Hepatic stellate cell (primary cell): ENCODE measurements around the gene ZNF749.
"Not testable (repeated sequence)": the region's sequence is repeated elsewhere in the genome, so short reads cannot be mapped to it uniquely, and the experiment has no call there.

Experiments
- DNase-seq: peaks from one replicate; pipeline ENCODE4 v3.0.0; 2011; ENCODE audit warnings: low spot score

Gene ZNF749

DNA sequence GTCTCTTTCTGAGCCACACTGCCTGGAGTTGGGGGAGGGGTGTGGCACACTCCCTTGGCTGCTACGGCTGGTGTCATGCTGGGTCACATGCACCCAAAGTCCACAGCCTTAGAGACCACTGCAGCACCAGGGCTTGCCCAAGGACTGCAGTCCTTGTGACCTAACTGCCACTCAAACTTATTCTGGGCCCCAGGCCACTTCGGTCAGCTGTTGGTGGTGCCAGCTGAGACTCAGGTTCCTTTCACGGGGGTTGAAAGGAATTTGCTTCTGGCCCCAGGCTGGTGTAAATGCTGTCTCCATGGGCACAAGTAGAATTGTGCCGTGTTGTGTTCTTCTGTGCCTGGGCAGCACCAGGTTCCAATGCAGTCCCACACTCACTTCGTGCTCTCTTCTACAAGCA lies 31.4 kb downstream of the ZNF749 start:
- DNase-seq: no peak

- DNase-seq: no peak
These were observed 38.5 kb downstream of the ZNF749 start for GRCh38 chr19:57473646-57474045.

GRCh38 chr19:57477191-57478008 lies 42.3 kb downstream of the ZNF749 start, which contains the start of gene ZNF772:
ZNF772 (minus strand) TSS chr19:57477566; CDS start chr19:57477309, 257 bp downstream.
- peak; percentile 96 for DNase-seq

DNA sequence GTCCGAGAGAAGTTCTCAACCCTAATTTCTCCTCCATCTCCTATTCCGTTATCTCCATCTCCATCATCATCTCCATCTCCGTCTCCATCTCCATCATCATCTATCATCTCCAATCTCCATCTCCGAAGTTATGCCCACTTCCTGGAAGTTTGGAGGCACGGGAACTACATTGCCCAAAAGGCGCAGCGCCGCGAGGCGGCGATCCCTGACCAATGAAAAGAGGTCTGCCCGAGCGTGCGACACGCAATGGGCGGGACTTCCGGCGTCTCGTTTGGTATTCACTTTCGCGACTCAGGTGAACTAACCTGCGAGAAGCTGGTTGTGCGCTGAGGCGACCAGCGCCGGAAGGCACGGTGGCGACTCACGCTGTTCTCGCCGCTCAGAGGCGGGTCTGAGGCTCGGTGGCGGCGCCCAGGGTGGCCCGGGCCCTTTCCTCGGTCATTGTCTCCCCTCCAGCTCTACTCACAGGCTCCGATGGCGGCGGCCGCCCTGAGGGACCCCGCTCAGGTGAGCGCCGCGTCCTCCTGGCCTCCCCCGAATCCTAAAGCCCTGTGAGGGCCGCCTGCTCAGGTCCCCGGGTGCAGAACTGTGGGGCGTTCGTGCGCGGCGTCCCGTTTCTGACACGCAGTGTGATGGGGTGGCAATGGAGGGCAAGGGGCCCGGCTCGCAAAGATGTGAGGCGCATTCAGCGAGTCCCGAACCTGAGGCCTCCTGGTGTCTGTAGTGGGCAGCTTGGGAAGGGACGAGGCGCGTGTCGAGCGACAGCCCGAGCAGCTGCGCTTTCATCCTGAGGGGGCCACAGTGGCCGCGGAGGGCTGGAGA lies 52.6 kb downstream of the ZNF749 start, which contains the start of gene ZNF419:
Gene ZNF419 (plus strand): TSS at position 274 of the 822 bp plus-strand sequence. CDS start 201 bp downstream, at position 475.
- peak; percentile 92 for DNase-seq

GRCh38 chr19:57488299-57488644 lies 53.1 kb downstream of the ZNF749 start:
- DNase-seq: not testable (repeated sequence)
